Endothelial cell of hepatic sinusoid (primary cell): Measurements from ENCODE around the gene SLC29A3.

Experiments used
- in situ Hi-C: cut with HindIII; loops from 2 replicates; pipeline ENCODE4 v1.10.0; 2017; ENCODE audit warnings: low sequenced_read_pairs

The SLC29A3 gene

GRCh38 chr10:71365366-71365765 lies 46.3 kb downstream of the SLC29A3 start:
- in situ Hi-C loops, result no loop called here

DNA sequence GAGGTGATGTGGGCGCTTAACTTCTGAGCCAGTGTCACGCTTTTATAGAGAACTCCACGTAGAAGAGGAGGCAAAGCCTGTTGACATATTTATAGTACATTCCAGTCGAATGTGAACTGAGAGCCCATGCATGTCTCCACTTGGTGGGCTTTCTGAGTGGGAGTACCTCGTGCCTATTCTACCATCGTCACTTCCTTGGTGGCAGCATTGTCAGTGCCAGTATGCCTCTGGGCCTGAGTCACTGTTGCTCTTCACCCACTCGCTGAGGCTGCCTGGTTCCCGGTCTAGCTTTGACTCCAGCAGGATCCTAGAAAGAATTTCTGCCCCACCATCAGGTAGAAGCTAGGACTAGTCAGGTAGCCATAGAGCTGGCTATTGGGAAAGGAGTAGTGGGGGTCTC lies 47.6 kb downstream of the SLC29A3 start:
- in situ Hi-C loops, result no loop called here

- in situ Hi-C loops, result no loop called here
These were observed 48.2 kb downstream of the SLC29A3 start for GRCh38 chr10:71367271-71367670.

DNA sequence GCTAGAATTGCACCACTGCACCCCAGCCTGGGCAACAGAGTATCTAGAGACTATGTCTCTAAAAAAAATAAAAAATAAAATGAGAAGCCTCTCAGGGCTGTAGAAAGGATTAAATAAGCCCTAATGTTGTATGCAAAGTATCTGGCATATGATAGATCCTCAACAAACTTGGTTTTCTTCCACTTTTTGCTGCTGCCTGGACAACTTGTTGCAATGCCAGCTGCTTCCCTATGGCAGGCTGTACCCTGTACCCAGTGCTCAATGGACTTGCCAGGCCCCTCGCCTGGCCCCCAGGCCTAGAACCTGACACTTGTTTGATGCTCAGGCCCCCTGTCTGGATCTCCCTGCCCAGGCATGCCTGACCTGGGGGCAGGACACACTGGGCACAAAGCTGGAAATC lies 49.1 kb downstream of the SLC29A3 start:
- in situ Hi-C loops, result no loop called here

DNA sequence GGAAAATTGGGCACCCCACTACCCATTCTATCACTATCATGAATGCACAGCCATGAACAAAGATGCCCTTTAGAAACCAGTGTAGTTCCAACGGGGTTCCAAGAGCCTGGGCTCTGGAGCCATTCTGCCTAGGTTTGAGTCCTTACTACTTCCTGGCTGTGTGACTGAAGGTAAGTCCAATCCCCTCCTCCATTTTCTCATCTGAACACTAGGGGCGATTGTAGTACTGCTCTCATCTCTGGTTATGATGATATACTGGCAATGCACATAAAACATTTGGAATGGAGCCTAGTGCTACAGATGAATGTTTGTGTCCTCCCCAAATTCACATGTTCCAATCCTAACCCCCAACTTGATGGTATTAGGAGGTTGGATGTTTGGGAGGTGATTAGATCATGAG lies 49.6 kb downstream of the SLC29A3 start:
- in situ Hi-C loops, result no loop called here

- in situ Hi-C loops, result no loop called here
These were observed 50.5 kb downstream of the SLC29A3 start for GRCh38 chr10:71369602-71370001.

GRCh38 chr10:71370031-71370430 lies 51.0 kb downstream of the SLC29A3 start:
- in situ Hi-C loops, result no loop called here

GRCh38 chr10:71371750-71372166 lies 52.7 kb downstream of the SLC29A3 start:
- in situ Hi-C loops, result no loop called here

DNA sequence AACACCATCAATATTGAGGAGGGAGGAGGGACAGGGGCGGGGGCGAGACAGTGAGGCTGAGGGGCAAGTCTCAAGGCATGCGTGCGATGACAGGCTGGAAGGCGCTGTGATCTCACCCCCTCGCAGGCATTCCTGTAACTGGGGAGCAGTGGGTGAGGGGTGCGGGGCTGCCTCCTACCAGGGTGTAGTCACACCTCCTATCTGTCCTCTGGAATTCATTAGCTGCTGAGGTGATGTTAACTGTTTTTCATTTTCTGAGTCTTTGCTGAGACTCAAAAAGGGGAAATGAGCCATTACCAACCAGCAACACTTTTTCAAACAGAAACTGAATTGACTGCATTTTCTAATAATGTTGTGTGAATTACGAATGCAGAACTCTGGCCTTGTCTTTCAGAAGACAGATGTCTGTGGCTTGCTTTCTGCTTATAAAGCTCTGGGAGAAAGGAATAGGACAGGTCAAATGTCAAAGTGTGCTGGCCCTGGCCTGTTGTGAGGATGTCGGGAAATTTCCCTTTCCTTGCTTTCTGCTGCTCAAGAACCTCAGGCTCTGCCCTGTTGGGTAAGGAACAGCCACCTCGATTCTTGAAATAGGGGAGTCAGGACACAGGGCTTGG lies 53.9 kb downstream of the SLC29A3 start:
- in situ Hi-C loops, result no loop called here

- in situ Hi-C loops, result no loop called here
These were observed 55.6 kb downstream of the SLC29A3 start for GRCh38 chr10:71374481-71375233.

DNA sequence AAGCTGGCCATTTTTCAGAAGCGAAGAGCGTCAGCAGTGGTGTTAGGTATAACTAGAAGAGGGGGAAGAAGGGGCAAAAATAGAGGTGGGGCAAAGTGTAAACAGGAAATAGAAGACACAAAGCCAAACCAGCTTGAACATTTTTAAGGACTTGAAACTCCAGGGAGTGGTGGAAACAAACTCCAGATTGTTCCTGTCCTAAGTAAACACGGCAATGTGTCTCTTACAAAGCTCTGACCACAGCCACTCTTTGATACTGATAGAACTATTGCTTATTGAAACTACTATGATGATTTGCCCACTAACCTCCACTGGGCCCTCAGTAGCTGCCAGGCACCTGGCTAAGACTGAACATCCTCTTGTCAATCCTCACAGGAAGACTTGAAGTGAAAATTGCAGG lies 56.9 kb downstream of the SLC29A3 start:
- in situ Hi-C loops, result no loop called here

GRCh38 chr10:71378336-71379117 lies 59.5 kb downstream of the SLC29A3 start:
- in situ Hi-C loops, result no loop called here

- in situ Hi-C loops, result no loop called here
These were observed 60.2 kb downstream of the SLC29A3 start for GRCh38 chr10:71379118-71379766.

GRCh38 chr10:71380841-71381240 lies 61.8 kb downstream of the SLC29A3 start:
- in situ Hi-C loops, result no loop called here

GRCh38 chr10:71381611-71382010 lies 62.6 kb downstream of the SLC29A3 start:
- in situ Hi-C loops, result no loop called here

DNA sequence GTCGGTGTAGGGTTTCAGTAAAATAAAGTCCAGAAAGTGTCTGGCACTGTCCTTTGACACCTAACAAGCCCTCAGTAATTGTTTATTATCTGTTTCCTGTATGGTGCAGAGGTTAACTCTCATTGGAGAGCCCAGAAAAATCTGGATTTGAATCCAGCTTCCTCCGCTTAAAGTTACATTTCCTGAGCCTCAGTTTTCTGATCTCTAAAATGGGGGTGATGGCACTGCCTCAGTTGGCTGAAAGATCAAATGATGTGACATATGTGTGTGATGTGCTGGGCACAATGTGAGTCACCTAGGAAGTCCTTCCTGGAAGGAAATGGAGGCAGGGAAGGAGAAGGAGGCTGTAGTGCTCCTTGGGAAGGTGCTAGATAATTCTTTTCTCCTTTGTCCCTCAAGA lies 63.0 kb downstream of the SLC29A3 start:
- in situ Hi-C loops, result no loop called here

DNA sequence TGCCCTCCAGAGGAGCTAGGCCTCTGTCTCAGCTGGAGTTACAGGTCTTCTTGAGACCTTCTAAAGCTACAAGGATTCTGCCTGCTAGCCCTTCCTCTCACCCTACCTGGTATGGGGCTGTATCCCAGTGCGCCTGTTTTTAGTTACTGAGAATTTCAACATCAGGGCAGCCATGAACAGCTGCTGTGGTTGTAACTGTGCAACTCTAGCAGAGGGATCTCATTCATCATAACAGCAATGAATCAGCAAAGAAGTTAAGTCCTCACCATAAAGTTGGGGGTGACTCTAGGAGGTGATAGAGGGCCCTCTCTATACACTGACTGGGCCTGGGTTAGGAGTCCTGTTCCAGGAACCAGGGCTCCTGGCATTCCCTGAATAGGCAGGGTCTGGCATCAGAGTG lies 63.7 kb downstream of the SLC29A3 start:
- in situ Hi-C loops, result no loop called here

GRCh38 chr10:71383972-71384687 lies 65.1 kb downstream of the SLC29A3 start:
- in situ Hi-C loops, result no loop called here

- in situ Hi-C loops, result no loop called here
These were observed 69.1 kb downstream of the SLC29A3 start for GRCh38 chr10:71388171-71388570.

GRCh38 chr10:71388583-71389310 lies 69.7 kb downstream of the SLC29A3 start:
- in situ Hi-C loops, result no loop called here
